Hindlimb muscle (tissue), 1 donor: Measurements from ENCODE around the gene BTG1. TPM values are rescaled to one million over a fixed set of nuclear protein-coding genes. Genes with fewer than 3 reads are reported as not detected.
"Not testable (repeated sequence)": the region's sequence is repeated elsewhere in the genome, so short reads cannot be mapped to it uniquely, and the experiment has no call there.

ENCODE experiments used
- DNase-seq: peaks from one replicate; pipeline ENCODE4 v3.0.0-alpha.2; 2013
- polyA plus RNA-seq: library from polyadenylated mRNA; unstranded; fragments of 120-200 nt; gene quantifications from one replicate; pipeline ENCODE4 v1.2.1, GENCODE V29; 2013; ENCODE audit not compliant: insufficient read length

The BTG1 gene
- polyA plus RNA-seq, 1 donor = 64.1 TPM

GRCh38 chr12:92147491-92147890, 1.8 kb upstream of the BTG1 start:
- DNase-seq = no peak

GRCh38 chr12:92146497-92147224, 1.0 kb upstream of the BTG1 start:
- DNase-seq = peak; percentile 62

GRCh38 chr12:92145481-92145730, 240 bp downstream of the BTG1 start:
- DNase-seq = no peak

- DNase-seq = peak; percentile 70
Measured at GRCh38 chr12:92144631-92145480, 790 bp downstream of the BTG1 start.

- peak; percentile 86 for DNase-seq
Measured at GRCh38 chr12:92143686-92144630, 1.7 kb downstream of the BTG1 start.

- no peak for DNase-seq
Measured at GRCh38 chr12:92143258-92143657, 2.4 kb downstream of the BTG1 start.

- DNase-seq = no peak
Measured at GRCh38 chr12:92142251-92142926, 3.3 kb downstream of the BTG1 start.

- DNase-seq = no peak
Measured at GRCh38 chr12:92141591-92142121, 4.0 kb downstream of the BTG1 start.

- DNase-seq = no peak
Measured at GRCh38 chr12:92140896-92141536, 4.6 kb downstream of the BTG1 start.

GRCh38 chr12:92140156-92140555, 5.5 kb downstream of the BTG1 start:
- no peak for DNase-seq

GRCh38 chr12:92139634-92140150, 6.0 kb downstream of the BTG1 start:
- DNase-seq = no peak

- DNase-seq = no peak
Measured at GRCh38 chr12:92138626-92139025, 7.0 kb downstream of the BTG1 start.

- no peak for DNase-seq
Measured at GRCh38 chr12:92138144-92138543, 7.5 kb downstream of the BTG1 start.

- DNase-seq = no peak
Measured at GRCh38 chr12:92136965-92137721, 8.5 kb downstream of the BTG1 start.

- DNase-seq = no peak
Measured at GRCh38 chr12:92136026-92136730, 9.5 kb downstream of the BTG1 start.

GRCh38 chr12:92135541-92135940, 10.1 kb downstream of the BTG1 start:
- DNase-seq = not testable (repeated sequence)

GRCh38 chr12:92134638-92135274, 10.9 kb downstream of the BTG1 start:
- no peak for DNase-seq

- no peak for DNase-seq
Measured at GRCh38 chr12:92133795-92134637, 11.6 kb downstream of the BTG1 start.
